ENCODE results near the gene COQ5.

The COQ5 gene

DNA sequence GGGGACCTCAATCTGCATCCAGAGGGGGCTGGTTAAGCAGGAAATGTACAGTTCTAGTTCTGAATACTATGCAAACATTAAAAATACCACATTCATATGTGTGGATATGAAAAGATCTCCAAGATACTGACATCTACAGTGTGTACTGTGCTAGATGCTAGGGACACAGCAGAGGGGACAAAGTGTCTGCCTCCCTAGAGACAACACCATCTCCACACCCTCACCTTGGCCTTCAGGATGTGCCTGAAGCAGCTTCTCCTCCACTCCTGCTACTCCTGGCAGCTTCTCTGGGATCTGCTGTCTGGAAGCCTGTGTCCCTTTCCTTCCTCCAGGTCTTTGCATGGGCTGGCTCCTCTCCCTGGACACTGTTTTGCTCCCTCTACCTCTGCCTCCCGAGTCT, 48.7 kb downstream of the COQ5 start:
- no peak for DNase-seq

DNA sequence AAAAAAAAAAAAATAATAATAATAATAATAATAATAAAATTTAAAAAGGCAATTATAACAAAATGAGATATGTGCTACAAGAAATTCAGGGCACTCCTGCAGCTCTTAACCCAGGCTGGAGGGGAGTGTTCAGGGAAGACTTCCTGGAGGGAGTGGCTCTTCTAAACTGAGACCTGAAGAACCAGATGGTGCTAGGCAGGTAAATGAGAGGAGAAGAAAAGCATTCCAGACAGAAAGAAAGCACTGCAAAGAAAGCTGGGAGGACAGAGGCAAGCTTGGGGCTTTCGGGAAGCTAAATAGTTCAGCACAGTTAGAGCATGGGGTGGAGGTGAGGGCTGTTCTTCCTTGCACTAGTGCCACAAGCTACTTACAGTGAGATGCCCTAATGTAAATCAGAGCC, 49.5 kb downstream of the COQ5 start:
- DNase-seq, result no peak

GRCh38 chr12:120475643-120476042, 53.3 kb downstream of the COQ5 start:
- no peak for DNase-seq

DNA sequence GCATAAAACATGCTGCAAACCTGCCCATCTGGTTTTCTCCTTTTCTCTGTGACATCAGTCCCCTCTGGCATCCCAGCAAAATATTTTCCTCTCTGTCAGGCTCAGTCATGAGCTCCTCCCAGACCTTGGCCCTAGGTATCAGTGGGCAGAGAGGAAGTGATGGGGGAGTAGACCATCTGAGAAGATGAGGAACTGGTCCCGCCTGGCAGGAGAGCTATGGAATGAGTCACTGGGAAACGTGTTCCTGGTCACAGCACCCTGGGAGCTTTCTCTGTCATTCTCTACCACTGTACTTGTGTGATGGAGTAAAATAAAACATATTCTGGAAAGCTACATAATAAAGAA, 54.4 kb downstream of the COQ5 start:
- no peak for DNase-seq

DNA sequence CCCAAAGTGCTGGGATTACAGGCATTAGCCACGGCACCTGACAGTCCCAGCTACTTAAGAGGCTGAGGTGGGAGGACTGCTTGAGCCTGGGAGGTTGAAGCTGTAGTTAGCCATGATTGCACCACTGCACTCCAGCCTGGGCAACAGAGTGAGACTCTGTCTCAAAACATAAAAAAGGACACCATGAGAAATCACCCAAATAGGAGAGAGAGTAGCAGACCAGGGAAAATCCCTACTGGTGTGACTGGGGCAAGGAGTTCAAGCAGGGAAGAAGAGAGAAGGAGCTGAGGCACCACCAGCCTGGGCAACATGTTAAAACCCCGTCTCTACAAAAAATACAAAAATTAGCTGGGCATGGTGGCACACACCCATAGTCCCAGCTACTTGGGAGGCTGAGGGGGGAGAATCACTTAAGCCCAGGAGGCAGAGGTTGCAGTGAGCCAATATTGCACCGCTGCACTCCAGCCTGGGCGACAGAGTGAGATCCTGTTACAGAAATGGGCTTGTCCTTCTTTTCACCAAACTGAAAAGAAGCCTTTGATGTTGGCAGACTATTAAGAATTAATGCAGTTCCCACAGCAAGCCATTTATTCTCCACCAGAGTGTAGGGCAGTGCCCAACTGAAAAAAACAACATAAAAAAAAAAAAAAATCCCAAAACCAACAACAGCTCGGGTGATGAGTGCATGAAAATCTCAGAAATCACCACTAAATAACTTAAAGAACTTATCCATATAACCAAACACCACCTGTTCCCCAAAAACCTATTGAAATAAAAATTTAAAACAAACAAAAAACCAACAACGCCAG, 54.9 kb downstream of the COQ5 start:
- no peak for DNase-seq

GRCh38 chr12:120472521-120472920, 56.4 kb downstream of the COQ5 start:
- no peak for DNase-seq

DNA sequence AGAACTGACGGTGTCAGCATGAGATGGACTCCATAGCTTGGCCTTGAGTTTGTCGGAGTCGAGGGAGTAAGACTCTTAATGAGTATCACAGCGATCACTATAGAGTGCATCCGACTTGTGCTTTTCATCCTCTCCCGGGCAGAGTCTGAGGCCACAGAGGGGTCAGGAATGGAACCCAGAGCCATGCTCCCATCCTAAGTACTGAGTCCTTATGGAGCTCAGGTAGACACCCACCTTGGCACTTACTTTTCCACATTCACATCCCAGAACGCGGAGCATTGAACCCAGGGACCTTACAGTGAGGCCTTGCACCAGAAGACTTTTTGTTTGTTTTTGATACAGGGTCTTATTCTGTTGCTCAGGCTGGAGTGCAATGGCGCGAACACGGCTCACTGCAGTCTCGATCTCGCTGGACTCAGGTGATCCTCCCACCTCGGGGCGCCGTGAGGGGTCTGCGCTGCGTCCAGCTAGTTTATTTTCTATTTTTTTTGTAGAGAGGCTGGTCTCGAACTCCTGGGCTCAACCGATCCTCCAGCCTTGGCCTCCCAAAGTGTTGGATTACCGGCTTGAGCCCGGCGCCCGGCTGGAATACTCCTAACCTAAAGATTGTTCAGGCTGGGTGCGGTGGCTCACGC, 58.7 kb downstream of the COQ5 start:
- no peak for DNase-seq

DNA sequence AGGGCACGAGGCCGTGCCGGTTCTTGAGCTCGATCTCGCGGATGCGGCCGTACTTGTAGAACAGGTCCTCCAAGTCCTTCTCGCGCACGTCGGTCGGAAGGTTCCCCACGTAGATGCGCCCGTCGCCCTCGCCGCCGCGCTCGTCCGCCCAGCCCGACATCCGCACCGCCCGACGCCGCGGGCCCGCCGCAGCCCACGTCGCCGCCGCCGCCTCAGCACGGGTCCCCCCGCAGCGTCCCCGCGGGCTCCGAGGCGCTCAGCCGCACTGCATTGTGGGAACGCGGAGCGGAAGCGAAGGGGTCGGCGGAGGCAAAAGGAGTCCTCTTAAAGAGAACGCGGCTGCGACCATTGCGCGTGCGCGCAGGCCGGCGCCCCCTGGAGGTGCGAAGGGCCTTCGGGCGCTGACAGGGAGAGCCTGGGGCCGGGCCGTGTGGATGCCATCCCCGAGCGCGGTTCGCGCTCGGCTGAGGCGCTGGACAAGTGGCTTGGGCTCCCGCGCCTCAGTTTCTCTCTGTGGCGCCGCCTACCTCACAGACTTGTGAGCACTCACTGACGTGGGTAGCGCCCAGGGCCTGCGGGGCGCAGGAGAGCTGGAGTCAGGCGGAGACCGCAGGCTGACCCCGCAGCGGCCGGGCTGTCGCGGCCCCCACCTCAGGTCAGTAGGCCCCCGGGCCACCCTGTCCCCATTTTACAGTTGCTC, 59.4 kb downstream of the COQ5 start, which contains the start of gene SRSF9:
Gene SRSF9 (minus strand): TSS at position 299 of the 700 bp plus-strand sequence. CDS start 139 bp downstream, at position 160.
- peak; percentile 32 for DNase-seq

DNA sequence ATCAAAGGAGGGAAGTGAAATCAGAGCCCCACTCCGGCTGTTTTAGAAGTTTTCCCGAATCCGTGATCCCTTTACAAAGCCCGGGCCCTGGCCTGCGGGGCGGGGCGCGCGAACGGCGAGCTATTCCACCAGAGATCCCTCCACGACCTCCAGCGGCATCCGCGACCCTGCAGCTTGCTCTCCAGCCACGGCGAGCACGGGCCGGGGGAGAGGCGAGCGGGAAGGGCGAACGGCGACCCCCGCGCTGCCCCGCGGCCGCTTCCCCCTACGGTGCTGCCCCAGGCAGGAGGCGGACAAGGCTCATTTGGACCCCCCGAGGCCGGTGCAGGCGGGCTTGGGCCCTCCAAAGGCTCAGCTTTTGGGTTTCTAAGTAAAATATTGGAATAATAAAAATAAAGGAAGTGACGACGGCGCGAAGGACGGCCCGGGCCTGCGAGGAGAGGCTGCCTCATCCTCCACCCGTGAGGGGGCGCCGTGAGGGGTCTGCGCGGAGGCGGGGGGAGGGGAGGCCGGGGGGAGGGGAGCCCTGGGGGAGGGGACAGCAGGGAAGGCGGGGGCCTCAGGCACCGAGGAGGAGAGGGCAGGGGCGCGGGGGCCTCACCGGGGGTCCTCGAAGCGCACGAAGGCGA, 60.0 kb downstream of the COQ5 start:
- no peak for DNase-seq

DNA sequence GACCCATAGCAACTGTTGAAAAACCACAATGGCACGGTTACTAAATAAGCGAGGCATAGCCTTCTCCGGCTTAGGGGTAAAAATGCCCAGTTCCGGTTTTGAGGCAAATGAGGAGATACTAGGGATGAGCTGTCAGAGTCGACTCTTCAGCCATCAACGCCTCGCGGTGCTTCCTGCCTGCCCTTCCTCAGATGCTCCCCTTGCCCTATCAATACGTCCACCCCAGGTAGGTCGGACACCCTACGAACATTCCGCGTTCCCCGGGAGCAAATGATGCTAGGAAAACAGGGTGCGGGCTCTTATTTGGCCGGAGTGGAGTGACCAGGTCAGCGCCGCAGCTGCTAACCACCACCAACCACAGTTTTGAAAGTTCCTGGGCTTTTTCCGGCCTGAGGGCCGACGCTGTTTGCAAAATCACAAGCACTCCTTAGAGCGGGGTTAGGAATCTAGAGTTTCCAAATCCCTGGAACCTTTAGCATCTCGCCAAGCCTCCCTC, 60.6 kb downstream of the COQ5 start:
- no peak for DNase-seq

DNA sequence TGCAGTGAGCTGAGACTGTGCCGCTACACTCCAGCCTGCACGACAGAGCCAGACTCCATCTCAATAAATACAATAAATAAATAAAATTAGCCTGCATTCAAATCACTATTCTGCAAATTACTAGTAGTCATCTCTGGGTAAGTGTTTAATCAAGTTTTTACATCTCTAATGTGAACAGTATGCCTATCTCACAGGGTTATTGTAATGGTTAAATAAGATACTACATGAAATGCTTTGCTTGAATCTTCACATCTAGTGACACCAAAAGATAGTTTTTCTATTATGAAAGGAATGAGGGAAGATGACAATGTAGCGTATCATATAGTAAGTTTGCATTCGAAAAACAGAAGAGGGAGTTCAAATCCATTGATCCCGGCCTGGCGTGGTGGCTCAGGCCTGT, 61.5 kb downstream of the COQ5 start:
- no peak for DNase-seq

- peak; percentile 38 for DNase-seq
Measured at GRCh38 chr12:120466560-120467315, 62.2 kb downstream of the COQ5 start.

DNA sequence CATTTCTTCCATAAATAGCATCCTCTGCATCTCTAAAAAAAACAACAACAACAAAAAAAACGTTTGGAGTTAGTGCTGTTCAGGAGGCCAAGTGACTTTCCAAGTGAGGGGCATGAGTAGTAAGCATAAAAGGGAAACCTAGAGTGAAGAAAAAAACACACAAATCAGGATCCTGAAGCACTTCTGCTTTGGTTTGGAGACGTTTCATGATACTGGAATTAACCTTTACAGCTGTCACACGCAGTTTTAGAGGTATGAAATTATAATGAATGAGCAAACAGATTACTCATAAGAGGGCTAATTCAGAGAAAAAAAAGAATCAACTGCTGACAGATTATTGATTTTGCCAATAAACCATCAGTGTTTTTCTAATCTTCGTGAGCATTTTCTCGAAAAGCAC, 63.2 kb downstream of the COQ5 start:
- DNase-seq, result no peak

- DNase-seq, result no peak
Measured at GRCh38 chr12:120463712-120464111, 65.2 kb downstream of the COQ5 start.

- DNase-seq, result no peak
Measured at GRCh38 chr12:120462099-120462640, 66.8 kb downstream of the COQ5 start.

- no peak for DNase-seq
Measured at GRCh38 chr12:120460157-120460556, 68.8 kb downstream of the COQ5 start.

DNA sequence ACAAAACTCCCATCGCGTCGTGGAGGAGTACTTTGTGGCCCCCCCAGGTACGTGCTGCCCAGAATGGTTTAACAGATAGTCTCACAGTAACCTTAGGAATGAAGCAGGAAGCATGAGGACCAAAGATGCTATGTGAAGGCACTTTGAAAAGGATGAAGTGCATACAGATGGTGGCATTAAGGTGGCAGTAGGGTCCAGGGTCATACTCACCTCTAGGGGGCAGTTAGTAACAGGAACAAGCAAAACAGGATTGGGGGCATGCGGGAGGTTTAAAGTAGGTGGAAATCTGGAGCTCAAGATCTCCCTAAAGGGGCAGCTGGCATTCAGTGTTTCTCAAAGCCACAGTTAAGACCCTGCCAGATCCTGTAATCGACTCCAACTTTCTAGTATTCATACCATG, 71.8 kb downstream of the COQ5 start:
- no peak for DNase-seq

GRCh38 chr12:120455302-120455701, 73.7 kb downstream of the COQ5 start:
- DNase-seq, result no peak

GRCh38 chr12:120453977-120454376, 75.0 kb downstream of the COQ5 start:
- DNase-seq, result no peak
